HCT116 (cell line): Measurements from ENCODE around the gene MCFD2. TPM values are rescaled to one million over a fixed set of nuclear protein-coding genes. Genes with fewer than 3 reads are reported as not detected.

ENCODE experiments used
- ATAC-seq: fragments of 200-7000 bp; cut with Tn5 transposase; 2 replicates; pipeline ENCODE4 v1.9.1; 2020; ENCODE audit warnings: mild to moderate bottlenecking, moderate library complexity
- BruUV-seq: library from RNA; stranded (reverse); fragments of 400-500 nt; replicated peaks from 2 replicates; lab custom pipeline; 2021; lab: Mats Ljungman, UMichigan
- CTCF ChIA-PET: fragments of 300-600 bp; sonication (Branson Sonifier 250); formaldehyde crosslinking; loops from one replicate; lab custom pipeline; 2021; ENCODE audit warnings: antibody characterized with exemption; lab: Charles Lee
- POLR2A ChIA-PET: fragments of 300-600, 350-600 bp; sonication (Branson Sonifier 250); formaldehyde crosslinking; loops from one replicate; lab custom pipeline; 2021; ENCODE audit warnings: antibody characterized with exemption; lab: Charles Lee
- RAD21 ChIA-PET, 2 experiments: fragments of 300-600 bp; sonication (Branson Sonifier 250); formaldehyde crosslinking; loops; one replicate each; lab custom pipeline; 2023; ENCODE audit warnings: low total read pairs in 2 of 2; ENCODE audit not compliant: uncharacterized antibody in 2 of 2, unreplicated experiment in 2 of 2, low non-redundant PET in 1 of 2; lab: Charles Lee
- DNase-seq: peaks from one replicate; pipeline ENCODE4 v3.0.0-alpha.2; 2010; ENCODE audit warnings: low read depth, low spot score
- H2AFZ ChIP-seq: fragments of 200-600 bp; shearing (Covaris generic), sonication (generic); 2 replicates; pipeline ENCODE4 v1.6.1; 2017; ENCODE audit warnings: low read depth, mixed run types, mixed read lengths, antibody characterized with exemption, low read length; ENCODE audit not compliant: poor library complexity, severe bottlenecking
- H3K27ac ChIP-seq: 2 replicates; pipeline ENCODE4 v1.5.1; 2012; ENCODE audit warnings: low read depth, low read length
- H3K27me3 ChIP-seq: fragments of 200-600 bp; sonication (generic); 2 replicates; pipeline ENCODE4 v1.6.1; 2016; ENCODE audit warnings: mixed run types, low read length, mixed read lengths; ENCODE audit not compliant: insufficient read depth
- H3K36me3 ChIP-seq, 2 experiments: fragments of 200-500 bp in 1 of 2; fragments of 200-600 bp in 1 of 2; sonication (Bioruptor generic) in 1 of 2; sonication (generic) in 1 of 2; 2 replicates each; pipeline versions ENCODE4 v1.5.1 to v1.6.1; 2014 to 2016; ENCODE audit warnings: low read length in 2 of 2, inconsistent platforms in 1 of 2, mixed read lengths in 1 of 2, mixed run types in 1 of 2; ENCODE audit not compliant: insufficient read depth in 2 of 2, control insufficient read depth in 1 of 2
- H3K4me1 ChIP-seq, 2 experiments: fragments of 200-600 bp in 1 of 2; sonication (generic) in 1 of 2; 2 replicates each; pipeline versions ENCODE4 v1.5.1 to v1.6.1; 2012 to 2017; ENCODE audit warnings: low read length in 2 of 2, inconsistent platforms in 1 of 2, mild to moderate bottlenecking in 1 of 2, mixed read lengths in 1 of 2, mixed run types in 1 of 2, moderate library complexity in 1 of 2; ENCODE audit not compliant: insufficient read depth in 2 of 2, control insufficient read depth in 1 of 2
- H3K4me2 ChIP-seq: fragments of 200-600 bp; sonication (generic); 2 replicates; pipeline ENCODE4 v1.6.1; 2017; ENCODE audit warnings: mixed run types, low read length, mixed read lengths
- H3K4me3 ChIP-seq, 2 experiments: fragments of 200-600 bp in 1 of 2; sonication (generic) in 1 of 2; replicated peaks in 1 of 2; 2 replicates each; pipeline ENCODE4 v1.5.1; 2011 to 2016; ENCODE audit warnings: low read length in 2 of 2, control low read depth in 1 of 2, low read depth in 1 of 2, mild to moderate bottlenecking in 1 of 2, mixed read lengths in 1 of 2, mixed run types in 1 of 2
- H3K79me2 ChIP-seq: fragments of 200-600 bp; sonication (generic); 2 replicates; pipeline ENCODE4 v1.6.1; 2017; ENCODE audit warnings: mild to moderate bottlenecking, mixed run types, low read length, moderate library complexity, mixed read lengths; ENCODE audit not compliant: insufficient read depth
- H3K9ac ChIP-seq: fragments of 200-600 bp; sonication (generic); 2 replicates; pipeline ENCODE4 v1.6.1; 2016; ENCODE audit warnings: low read length, mixed read lengths
- H3K9me2 ChIP-seq: fragments of 200-600 bp; sonication (generic), shearing (Covaris generic); 2 replicates; pipeline ENCODE4 v1.6.1; 2017; ENCODE audit warnings: mixed run types, mild to moderate bottlenecking, moderate library complexity; ENCODE audit not compliant: insufficient read depth
- H3K9me3 ChIP-seq, 2 experiments: fragments of 200-500 bp in 1 of 2; fragments of 200-600 bp in 1 of 2; sonication (Bioruptor generic) in 1 of 2; sonication (generic) in 1 of 2; 2 replicates each; pipeline ENCODE4 v1.6.1; 2014 to 2017; ENCODE audit warnings: low read length in 2 of 2, mixed read lengths in 2 of 2, inconsistent platforms in 1 of 2, low read depth in 1 of 2, mild to moderate bottlenecking in 1 of 2, mixed run types in 1 of 2, moderate library complexity in 1 of 2; ENCODE audit not compliant: control insufficient read depth in 1 of 2, insufficient read depth in 1 of 2
- H4K20me1 ChIP-seq: fragments of 200-600 bp; sonication (generic), shearing (Covaris generic); 2 replicates; pipeline ENCODE4 v1.6.1; 2017; ENCODE audit warnings: mixed run types, mild to moderate bottlenecking, moderate library complexity; ENCODE audit not compliant: insufficient read depth
- CBX3 ChIP-seq: IDR thresholded peaks from 2 replicates; pipeline ENCODE4 v1.6.1; 2012; ENCODE audit warnings: low read depth
- CEBPB ChIP-seq: IDR thresholded peaks from 2 replicates; pipeline ENCODE4 v1.6.1; 2012; ENCODE audit warnings: low read depth
- EGR1 ChIP-seq: IDR thresholded peaks from 2 replicates; pipeline ENCODE4 v1.6.1; 2012; ENCODE audit warnings: low read depth
- ELF1 ChIP-seq: IDR thresholded peaks from 2 replicates; pipeline ENCODE4 v1.6.1; 2012; ENCODE audit warnings: low read depth, borderline replicate concordance
- JUND ChIP-seq: IDR thresholded peaks from 2 replicates; pipeline ENCODE4 v1.6.1; 2012
- POLR2A ChIP-seq: IDR thresholded peaks from 2 replicates; pipeline ENCODE4 v1.7.0; 2011; ENCODE audit warnings: borderline replicate concordance; ENCODE audit not compliant: insufficient read depth, insufficient read length; ENCODE audit errors: extremely low read depth
- POLR2AphosphoS5 ChIP-seq: IDR thresholded peaks from 2 replicates; pipeline ENCODE4 v1.6.1; 2011; ENCODE audit warnings: mild to moderate bottlenecking, low read depth, low read length, moderate library complexity
- RAD21 ChIP-seq: IDR thresholded peaks from 2 replicates; pipeline ENCODE4 v1.6.1; 2012; ENCODE audit warnings: low read depth, mild to moderate bottlenecking
- SIN3A ChIP-seq: IDR thresholded peaks from 2 replicates; pipeline ENCODE4 v1.6.1; 2012; ENCODE audit warnings: low read depth
- SRF ChIP-seq: IDR thresholded peaks from 2 replicates; pipeline ENCODE4 v1.6.1; 2012; ENCODE audit warnings: low read depth
- intact Hi-C: fragments of 100-400 bp; cut with micrococcal nuclease; formaldehyde crosslinking; loops from 2 replicates; pipeline ENCODE4 v1.10.0; 2022
- total RNA-seq: library from RNA; stranded (reverse); gene quantifications from one replicate; pipeline ENCODE4 v1.2.1, GENCODE V29; 2021; ENCODE audit not compliant: unreplicated experiment

Gene MCFD2
- total RNA-seq, 1 experiment from 2014 or later: 73.9 TPM

DNA sequence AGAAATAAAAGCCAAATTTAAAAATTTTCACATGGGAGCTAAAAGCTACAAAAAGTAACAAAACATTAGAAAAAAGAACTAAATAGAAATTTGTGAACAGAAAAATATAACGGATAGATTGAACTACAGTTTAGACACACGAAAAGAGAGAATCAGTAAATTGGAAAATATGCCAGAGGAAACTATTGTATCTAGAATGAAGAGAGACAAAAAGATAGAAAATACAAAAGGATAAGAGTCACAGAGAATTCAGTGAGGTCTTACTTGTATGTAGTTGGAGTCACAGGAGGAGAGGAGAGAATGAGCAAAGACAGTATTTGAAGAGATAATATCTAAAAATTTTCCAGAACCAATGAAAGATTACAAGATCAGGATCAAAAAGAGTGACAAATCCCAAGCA is 11.3 kb upstream of the MCFD2 start:
- no TSS peak for BruUV-seq

GRCh38 chr2:46925474-46926351 is 10.1 kb upstream of the MCFD2 start:
- Histone ChIP-seq H3K4me2 (no peak overlapping the region), H3K4me3 (no peak overlapping the region), H3K36me3 (no peaks in the 10 kb centered on the region), H3K4me1 (peaks cover 3 to 27% of the 10 kb centered on the region in 2 experiments; a peak in 2 of 4 replicates), H2AFZ (no peak overlapping the region), H3K79me2 (no peaks in the 10 kb centered on the region), H3K9me2 (no peaks in the 10 kb centered on the region), H3K9ac (no peak overlapping the region)
- CTCF ChIA-PET: no interaction called here
- intact Hi-C loops: no loop called here
- POLR2A ChIA-PET: no interaction called here
- TF ChIP-seq RAD21 (no peak), POLR2AphosphoS5 (no peak), CEBPB (no peak), JUND (no peak), ELF1 (no peak), POLR2A (no peak), SRF (no peak)
- TF ChIP-seq, all 23 proteins: peak for 0
- DNase-seq: no peak
- Histone ChIP-seq H3K27ac (no peak overlapping the region), H4K20me1 (no peaks in the 10 kb centered on the region), H3K27me3 (no peaks in the 10 kb centered on the region), H3K9me3 (peaks cover 9 to 11% of the 10 kb centered on the region in 2 experiments; a peak in 1 of 4 replicates)
- RAD21 ChIA-PET: no interaction called here
- ATAC-seq: no peak
- BruUV-seq: no TSS peak

More for the DNA sequence above, 11.3 kb upstream of the MCFD2 start:
- H3K79me2 ChIP-seq: no peaks in the 10 kb centered on the region
- H4K20me1 ChIP-seq: no peaks in the 10 kb centered on the region
- no peaks in the 10 kb centered on the region for H3K9me2 ChIP-seq
- H3K36me3 ChIP-seq: no peaks in the 10 kb centered on the region
- ATAC-seq (no peak), DNase-seq (no peak)
- intact Hi-C loops: no loop called here
- H3K9me3 ChIP-seq: peaks cover 9 to 11% of the 10 kb centered on the region in 2 experiments; a peak in 1 of 4 replicates
- ChIA-PET RAD21 (no interaction called here), POLR2A (no interaction called here), CTCF (no interaction called here)
- peaks cover 3 to 23% of the 10 kb centered on the region in 2 experiments; a peak in 2 of 4 replicates for H3K4me1 ChIP-seq
- no peak overlapping the region for H2AFZ ChIP-seq
- H3K4me2 ChIP-seq: no peak overlapping the region
- 0 out of 2 replicates have a peak, but pooled peaks have one; percentile 25 for TF ChIP-seq CBX3
- no peak for TF ChIP-seq SIN3A
- no peak for TF ChIP-seq EGR1
- no peak for TF ChIP-seq POLR2AphosphoS5
- no peak for TF ChIP-seq JUND
- H3K27me3 ChIP-seq: no peaks in the 10 kb centered on the region
- no peak overlapping the region for H3K4me3 ChIP-seq
- no peak overlapping the region for H3K9ac ChIP-seq
- no peak overlapping the region for H3K27ac ChIP-seq
